Colonic mucosa (tissue), 4 donors: ENCODE results near the gene LRRC63. TPM values are rescaled to one million over a fixed set of nuclear protein-coding genes. Genes with fewer than 3 reads are reported as not detected.
"Not testable (repeated sequence)": the region's sequence is repeated elsewhere in the genome, so short reads cannot be mapped to it uniquely, and the experiment has no call there.

Experiments used
- DNase-seq: peaks from one replicate; pipeline ENCODE4 v3.0.0-alpha.2; 2020
- H3K27ac ChIP-seq: fragments of 200-600 bp; one replicate; pipeline ENCODE4 v1.8.0; 2021
- H3K27me3 ChIP-seq: fragments of 200-600 bp; one replicate; pipeline ENCODE4 v1.8.0; 2021
- H3K36me3 ChIP-seq: fragments of 200-600 bp; one replicate; pipeline ENCODE4 v1.8.0; 2021
- H3K4me1 ChIP-seq: fragments of 200-600 bp; one replicate; pipeline ENCODE4 v1.8.0; 2021; ENCODE audit warnings: mild to moderate bottlenecking
- H3K4me3 ChIP-seq: fragments of 200-600 bp; one replicate; pipeline ENCODE4 v1.8.0; 2021
- H3K9ac ChIP-seq, 2 donors: one replicate each; pipeline ENCODE4 v1.7.0; 2013; ENCODE audit warnings: control low read depth in 2 of 2, low read depth in 2 of 2, low read length in 2 of 2
- H3K9me3 ChIP-seq: fragments of 200-600 bp; one replicate; pipeline ENCODE4 v1.8.0; 2021
- CTCF ChIP-seq: fragments of 200-600 bp; IDR thresholded peaks from one replicate; pipeline ENCODE4 v1.8.0; 2022; ENCODE audit warnings: antibody characterized with exemption, mild to moderate bottlenecking
- intact Hi-C: fragments of 100-400 bp; cut with DNase I; formaldehyde crosslinking; loops from one replicate; pipeline ENCODE4 v1.14.1; 2022
- total RNA-seq, 2 donors: library from RNA; stranded (reverse); fragmentation: NEBNext Ultra II Directional in 1 of 2; extraction: Animal tissue kit (Norgen Biotek cat#: 25700) in 1 of 2; gene quantifications; one replicate each; pipeline ENCODE4 v1.2.1, GENCODE V29; 2021
- donor health status: healthy.
- donor health status: DM: no; HTN: no; CAD: no.
- donor health status: DM: no; HTN: no; CAD: no.

LRRC63 gene
- not detected for total RNA-seq

GRCh38 chr13:46211483-46212351 is at the start of gene LRRC63:
LRRC63 (plus strand) TSS chr13:46211928; CDS start chr13:46213035, 1,107 bp downstream.
- peak within 1 kb of the TSS in 1 of 2 donors; percentile 58 for H3K9ac ChIP-seq
- H3K36me3 ChIP-seq, result no peaks in the 10 kb centered on the region
- H3K9me3 ChIP-seq, result no peaks in the 10 kb centered on the region
- H3K27ac ChIP-seq, result no peak within 1 kb of the TSS
- intact Hi-C loops, result no loop called here
- no peak for TF ChIP-seq CTCF
- H3K4me3 ChIP-seq, result peak within 1 kb of the TSS; percentile 35
- peak; percentile 78 for DNase-seq
- H3K27me3 ChIP-seq, result no peaks in the 10 kb centered on the region
- H3K4me1 ChIP-seq, result no peaks in the 10 kb centered on the region

GRCh38 chr13:46162741-46163140 is 49.0 kb upstream of the LRRC63 start:
- intact Hi-C loops, H3K27me3 ChIP-seq, DNase-seq, H3K9ac ChIP-seq, H3K36me3 ChIP-seq, H3K27ac ChIP-seq, H3K4me1 ChIP-seq, H3K4me3 ChIP-seq, H3K9me3 ChIP-seq: not testable (repeated sequence)

GRCh38 chr13:46164661-46165060 is 47.1 kb upstream of the LRRC63 start:
- intact Hi-C loops, result no loop called here
- Histone ChIP-seq H3K4me3 (no peak overlapping the region), H3K27me3 (no peaks in the 10 kb centered on the region), H3K36me3 (no peaks in the 10 kb centered on the region), H3K27ac (no peak overlapping the region), H3K9ac (no peak overlapping the region), H3K4me1 (no peaks in the 10 kb centered on the region), H3K9me3 (no peaks in the 10 kb centered on the region)
- no peak for DNase-seq
- no peak for TF ChIP-seq CTCF

GRCh38 chr13:46165485-46166223 is 46.1 kb upstream of the LRRC63 start:
- no peaks in the 10 kb centered on the region for H3K27me3 ChIP-seq
- H3K9ac ChIP-seq, result no peak overlapping the region
- no peak for DNase-seq
- no peaks in the 10 kb centered on the region for H3K36me3 ChIP-seq
- no peak overlapping the region for H3K27ac ChIP-seq
- no peaks in the 10 kb centered on the region for H3K4me1 ChIP-seq
- H3K9me3 ChIP-seq, result no peaks in the 10 kb centered on the region
- TF ChIP-seq CTCF, result no peak
- H3K4me3 ChIP-seq, result no peak overlapping the region
- intact Hi-C loops, result no loop called here

- Histone ChIP-seq H3K4me1 (no peaks in the 10 kb centered on the region), H3K4me3 (no peak overlapping the region), H3K27ac (no peak overlapping the region), H3K27me3 (no peaks in the 10 kb centered on the region), H3K9ac (no peak overlapping the region), H3K36me3 (no peaks in the 10 kb centered on the region), H3K9me3 (no peaks in the 10 kb centered on the region)
- intact Hi-C loops, result no loop called here
- no peak for DNase-seq
- TF ChIP-seq CTCF, result no peak
Measured at GRCh38 chr13:46166224-46166584, 45.5 kb upstream of the LRRC63 start.
